GM18499 (cell line): Measurements from ENCODE around the gene TEX2.

Experiments used
- ATAC-seq: cut with Tn5 transposase; IDR thresholded peaks from one replicate; pipeline ENCODE4 v1.9.1; 2021; ENCODE audit warnings: moderate number of reproducible peaks; ENCODE audit not compliant: insufficient read depth, unreplicated experiment

Gene TEX2

DNA sequence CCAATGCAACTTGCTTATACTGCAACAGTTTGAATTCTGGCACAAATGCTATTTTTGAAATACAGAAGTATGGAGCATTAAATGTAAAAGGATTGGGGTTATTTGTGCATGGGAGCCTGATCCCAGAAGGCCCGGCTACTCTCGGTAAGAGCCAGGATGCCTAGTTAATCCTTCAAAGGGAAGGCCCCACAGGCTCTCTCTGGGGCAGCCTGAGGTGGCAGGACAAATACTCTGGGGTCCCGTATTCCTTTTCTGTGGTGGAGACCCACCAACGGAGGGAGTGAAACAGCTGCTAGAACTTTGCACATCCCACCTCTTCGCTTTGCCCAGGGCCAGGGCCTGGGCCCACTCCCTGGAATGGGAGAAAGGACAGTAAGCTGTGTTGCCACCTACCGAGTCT, 163.5 kb downstream of the TEX2 start:
- no peak for ATAC-seq
